Measurements from ENCODE around the gene ARSB.
"Not testable (repeated sequence)": the region's sequence is repeated elsewhere in the genome, so short reads cannot be mapped to it uniquely, and the experiment has no call there.

Gene ARSB

DNA sequence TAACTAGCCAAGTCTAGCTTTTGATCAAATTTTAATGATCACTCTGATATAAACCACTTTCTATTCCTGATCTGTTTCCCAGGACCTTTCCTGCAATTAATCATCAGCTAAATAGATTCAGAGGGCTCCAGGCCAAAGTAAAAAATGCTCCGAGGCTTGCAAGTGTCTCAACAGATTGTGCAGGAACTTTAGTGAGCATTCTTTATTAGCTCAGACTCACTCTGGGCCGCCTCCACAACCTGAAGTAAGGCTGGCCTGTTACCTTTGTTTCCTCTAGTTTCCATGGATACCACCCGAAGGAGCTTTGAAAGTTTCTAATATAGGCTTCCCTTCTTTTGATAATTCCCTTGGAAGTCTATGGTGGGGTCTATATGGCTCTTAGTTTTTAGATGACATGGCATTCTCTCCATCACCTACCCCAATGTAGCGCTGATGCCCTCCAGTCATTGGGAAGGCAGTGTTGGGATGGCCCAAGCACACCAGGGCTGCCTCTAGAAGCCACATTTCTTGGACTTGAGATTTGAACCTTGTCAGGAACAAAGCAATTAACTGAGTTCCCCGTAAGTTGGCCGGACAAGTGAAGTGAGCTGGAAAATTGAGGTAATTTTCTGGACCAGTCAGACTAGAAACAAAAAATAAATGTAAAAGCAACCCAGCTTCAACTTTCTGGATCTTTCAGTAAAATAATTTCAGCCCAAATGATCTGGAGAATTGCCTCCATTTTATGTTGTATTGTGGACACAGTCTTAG lies 238.9 kb downstream of the ARSB start:
- DNase-seq = no peak

DNA sequence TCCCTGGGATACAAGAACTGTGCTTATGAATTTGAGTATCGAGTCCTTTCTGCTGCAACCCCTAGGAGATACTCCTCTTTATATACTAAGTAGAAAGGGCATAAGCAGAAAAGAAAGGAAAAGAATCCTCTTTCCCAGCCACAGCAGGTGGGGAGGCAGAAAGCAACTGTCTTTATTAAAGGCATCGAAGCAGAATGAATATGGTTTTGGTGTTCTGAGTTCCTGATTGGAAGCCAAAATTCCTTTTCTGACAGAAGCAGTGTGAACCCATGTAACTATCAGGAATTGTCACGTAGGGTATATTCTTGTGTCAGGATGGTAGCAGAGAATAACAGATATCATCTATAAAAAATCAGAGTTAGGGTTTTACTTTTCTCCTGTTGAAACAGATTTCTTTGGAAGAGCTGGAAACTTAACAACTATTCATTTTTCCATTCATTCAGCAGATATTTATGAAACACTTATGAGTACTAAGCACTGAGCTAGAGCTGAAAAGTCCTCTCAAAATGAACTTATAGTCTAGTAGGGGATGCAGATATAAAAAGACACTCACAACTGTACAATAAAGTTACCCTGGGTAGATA lies 240.1 kb downstream of the ARSB start:
- no peak for DNase-seq

DNA sequence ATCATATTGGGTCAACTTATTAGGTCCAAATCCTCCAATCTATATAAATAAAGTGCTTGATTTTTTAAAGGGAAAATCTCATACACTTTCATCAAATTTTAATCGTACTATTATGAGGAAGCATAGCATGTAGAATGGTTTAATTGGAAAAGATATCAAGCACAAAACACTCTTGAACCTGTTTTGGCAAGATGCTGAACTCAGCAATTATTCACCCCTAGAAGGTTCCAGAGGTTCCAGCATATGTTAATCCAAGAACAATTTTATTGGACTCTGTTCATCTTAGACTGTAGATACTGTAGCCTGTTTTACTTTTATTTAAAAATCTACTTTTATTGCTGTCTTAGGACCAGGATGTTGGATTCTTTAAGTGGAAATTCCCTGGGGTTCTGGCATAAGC lies 244.1 kb downstream of the ARSB start:
- no peak for DNase-seq

DNA sequence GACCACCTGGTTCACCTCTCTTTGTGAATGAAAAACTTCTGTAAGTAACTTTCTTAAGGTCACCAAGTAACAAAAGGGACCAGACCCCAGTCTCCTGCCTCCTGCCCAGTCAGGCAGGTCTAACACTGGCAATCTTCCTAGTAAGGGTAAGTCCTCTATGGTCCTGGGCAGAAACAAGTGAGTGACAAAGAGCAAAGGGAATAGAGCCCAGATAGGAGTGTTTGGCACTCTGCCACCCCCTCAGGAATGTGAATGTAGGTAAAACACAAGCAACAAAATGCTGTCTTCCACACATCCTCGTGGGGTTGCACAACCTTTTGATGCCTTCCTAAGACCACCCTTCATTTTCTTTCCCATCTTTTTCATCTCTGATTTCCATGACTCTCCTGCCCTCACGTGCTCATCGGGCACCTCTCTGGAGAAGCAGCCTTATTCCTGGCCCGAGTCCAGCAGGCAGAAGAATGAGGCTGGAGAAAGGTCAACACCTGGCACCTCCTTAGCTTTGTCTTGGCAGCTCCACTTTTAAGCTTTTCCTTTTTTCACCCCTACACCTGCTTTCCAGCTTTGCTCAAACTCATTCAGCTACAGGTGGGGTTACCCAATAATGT lies 246.3 kb downstream of the ARSB start:
- no peak for DNase-seq

DNA sequence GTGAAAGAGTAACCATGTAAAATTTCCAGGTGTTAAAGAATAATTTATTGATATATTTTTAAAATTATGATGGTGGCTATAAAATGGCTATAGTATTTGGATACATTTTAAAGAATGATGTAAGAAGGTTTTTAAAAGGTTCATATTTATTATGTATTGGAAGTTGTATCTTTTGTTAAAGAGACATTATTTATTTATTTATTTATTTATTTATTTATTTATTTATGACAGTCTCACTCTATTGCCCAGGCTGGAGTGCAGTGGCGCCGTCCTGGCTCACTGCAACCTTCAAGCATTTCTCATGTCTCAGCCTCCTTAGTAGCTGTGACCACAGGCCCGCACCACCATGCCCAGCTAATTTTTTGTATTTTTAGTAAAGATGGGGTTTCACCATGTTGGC lies 247.0 kb downstream of the ARSB start:
- DNase-seq = no peak

DNA sequence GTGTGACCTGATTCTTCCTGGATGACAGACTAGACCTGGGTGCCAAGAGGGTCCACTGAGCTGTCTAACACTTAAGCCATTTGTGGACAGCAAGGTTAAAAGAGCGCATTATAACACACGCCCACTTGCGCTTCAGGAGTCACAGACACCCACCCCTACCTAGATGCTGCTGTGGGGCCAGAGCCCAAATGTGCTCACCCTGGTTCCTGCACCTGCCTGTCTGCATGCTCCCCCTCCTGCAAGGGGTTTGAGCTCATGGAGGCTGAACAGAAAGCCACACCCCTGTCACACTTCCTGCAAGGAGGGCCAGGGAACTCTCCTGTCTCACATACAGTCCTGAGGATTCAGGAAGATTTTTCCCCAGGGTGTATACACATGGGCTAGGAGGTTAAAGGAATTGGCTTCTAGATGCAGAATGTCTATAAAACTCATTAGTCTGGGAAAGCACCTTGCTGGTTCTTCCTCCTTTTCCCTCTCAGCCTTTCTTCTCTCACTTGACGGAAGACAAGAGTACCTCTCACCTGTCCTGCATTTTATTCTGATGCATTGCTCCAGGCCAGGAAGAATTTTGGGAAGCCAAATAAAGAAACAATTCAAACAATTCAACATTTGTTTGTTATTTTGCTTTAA lies 249.2 kb downstream of the ARSB start:
- no peak for DNase-seq

DNA sequence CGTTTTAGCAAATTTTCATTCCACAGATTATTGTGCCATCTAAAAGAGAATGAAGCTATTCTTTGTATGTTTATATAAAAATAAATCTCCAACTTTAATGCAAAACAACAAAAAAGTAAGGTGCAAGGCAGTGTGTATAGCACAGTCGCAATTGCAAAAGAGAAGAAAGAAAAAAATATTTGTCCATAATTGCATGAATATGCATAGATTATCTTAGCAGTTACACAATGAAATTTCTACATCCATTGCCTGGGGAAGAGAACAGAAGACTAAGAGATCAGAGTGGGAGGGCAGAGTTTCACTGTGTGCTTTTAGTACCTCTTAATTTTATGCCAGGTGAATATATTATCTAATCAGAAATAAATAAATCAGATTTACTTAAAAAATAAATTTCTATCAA lies 250.2 kb downstream of the ARSB start:
- DNase-seq = no peak

DNA sequence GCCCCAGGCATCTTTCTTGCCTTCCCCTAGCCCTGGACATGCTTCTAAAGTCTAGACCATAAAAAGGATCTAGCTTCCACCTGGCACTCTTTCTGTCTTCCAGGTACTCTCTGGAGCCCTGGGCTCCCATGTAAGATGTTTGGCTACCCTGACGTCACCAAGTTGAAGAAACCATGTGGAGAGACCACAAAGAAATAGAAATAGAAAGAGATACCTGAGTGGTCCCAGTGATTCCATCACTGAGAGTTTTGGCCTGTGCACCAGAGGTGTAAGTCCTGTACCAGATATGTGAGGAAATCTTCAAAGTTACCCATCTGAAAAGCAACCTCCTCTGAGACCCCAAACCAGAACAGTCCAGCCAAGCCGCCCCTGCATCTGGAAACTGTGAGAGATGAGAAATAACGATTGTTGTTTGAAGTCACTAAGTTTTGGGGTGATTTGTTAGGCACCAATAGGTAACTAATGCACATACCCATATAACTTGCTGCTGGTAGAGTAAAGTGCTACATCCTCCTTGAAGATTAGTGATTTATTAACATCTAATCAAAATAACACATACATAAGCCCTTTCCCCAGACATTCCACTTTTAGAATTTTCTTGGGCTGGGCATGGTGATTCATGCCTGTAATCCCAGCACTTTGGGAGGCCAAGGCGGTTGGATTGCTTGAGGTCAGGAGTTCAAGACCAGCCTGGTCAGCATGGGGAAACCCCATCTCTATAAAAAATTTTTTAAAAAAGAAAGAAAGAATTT lies 250.8 kb downstream of the ARSB start:
- DNase-seq = no peak

DNA sequence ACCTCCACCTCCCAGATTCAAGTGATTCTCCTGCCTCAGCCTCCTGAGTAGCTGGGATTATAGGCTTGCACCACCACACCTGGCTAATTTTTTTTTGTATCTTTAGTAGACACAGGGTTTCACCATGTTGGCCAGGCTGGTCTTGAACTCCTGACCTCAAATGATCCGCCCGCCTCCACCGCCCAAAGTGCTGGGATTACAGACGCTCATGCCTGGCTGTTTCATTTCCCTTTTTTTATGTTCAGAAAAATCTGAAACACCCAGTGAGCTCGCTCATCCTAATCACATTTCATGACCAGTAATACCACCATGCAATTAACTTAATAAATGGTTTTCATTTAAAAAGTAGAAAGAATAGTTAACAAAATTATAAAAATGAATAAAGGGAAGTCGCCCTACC lies 252.4 kb downstream of the ARSB start:
- DNase-seq = not testable (repeated sequence)

DNA sequence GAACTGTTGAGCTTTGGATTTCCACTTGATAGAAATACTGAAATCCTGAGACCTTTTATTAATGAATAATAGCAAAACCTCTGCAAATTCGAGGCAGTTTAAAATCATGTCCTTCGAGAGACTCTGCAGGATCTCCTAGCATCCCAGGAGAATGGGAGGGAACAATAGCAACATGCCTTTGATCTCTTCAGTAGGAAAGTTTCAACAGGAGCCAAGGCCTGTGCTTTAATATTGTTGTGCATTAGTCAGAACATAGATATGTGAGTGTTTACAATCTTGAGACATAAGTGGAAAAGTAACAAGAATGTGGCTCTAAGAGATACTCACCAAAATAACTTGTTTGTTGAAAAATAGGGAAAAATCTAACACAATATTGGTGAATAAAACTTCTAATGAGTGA lies 253.2 kb downstream of the ARSB start:
- no peak for DNase-seq

DNA sequence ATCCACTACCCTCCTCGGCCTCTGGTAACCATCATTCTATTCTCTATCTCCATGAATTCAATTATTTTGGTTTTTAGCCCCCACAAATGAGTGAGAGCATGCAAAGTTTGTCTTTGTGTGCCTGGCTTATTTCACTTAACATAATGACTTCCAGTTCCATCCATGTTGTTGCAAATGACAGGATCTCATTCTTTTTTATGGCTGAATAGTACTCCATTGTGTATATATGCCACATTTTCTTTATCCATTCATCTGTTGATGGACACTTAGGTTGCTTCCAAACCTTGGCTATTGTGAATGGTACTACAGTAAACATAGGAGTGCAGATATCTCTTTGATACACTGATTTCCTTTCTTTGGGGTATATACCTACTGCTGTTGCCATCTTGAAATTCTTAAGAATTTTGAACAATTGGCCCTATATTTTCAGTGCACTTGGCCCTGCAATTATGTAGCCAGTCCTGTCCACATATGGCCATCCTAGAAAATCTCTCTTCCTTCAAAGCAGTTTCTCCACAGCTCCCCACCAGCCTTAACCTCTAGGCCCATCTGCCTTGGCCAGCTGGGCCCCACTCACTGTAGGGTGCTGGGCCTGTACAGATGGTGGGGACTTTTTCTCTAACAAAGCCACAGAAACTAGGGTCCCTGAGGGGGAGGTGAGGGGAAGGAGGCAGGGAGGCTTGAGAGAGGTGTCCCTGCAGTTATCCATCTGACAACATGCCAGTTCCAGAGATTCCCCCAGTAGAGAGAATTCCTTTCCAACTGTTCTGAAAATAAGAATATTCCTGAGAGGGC lies 254.6 kb downstream of the ARSB start:
- no peak for DNase-seq

DNA sequence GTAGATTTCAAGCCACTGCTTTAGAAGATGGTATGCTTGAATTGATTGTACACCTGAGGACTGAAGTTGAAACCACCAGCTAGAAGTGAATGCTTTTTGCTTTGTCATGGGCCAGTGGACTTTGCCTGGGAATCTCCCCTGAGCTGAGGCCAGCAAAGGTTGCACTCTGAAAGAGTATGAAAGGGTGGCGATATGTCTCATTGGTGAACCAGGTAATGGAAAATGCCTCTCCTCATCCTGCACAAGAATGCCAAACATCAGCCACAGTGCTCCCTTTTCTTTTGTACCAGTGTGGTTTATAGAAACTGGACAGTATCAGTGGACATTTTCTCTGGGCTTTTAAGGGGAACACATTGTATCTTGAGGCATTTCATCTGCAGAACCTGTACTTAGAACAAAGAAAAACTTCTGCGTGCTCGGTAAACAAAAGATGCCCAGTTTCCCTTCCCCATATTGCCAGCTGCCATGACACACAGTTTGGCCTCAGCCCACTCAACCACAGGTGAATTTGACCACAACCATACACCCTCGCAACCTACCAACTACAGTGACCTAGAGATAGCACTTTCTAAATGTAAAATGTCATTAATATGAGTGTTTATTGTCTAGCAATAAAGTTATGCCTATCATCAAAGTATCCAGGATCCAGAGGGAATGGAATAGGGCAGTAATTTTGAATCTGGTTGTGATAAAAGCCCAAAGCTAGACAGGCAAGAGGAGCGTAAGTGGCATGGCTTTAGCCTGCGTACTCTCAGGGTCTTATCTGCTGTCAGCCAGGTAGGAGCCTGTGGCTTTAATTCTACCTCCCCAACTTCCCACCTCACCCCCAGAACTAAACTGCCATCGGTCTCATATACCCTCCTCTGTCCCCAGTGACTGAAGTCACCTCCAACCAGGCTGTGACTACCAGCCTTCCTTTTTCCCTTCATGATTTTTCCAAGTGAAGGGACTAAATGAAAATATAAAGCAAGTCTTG lies 257.0 kb downstream of the ARSB start:
- DNase-seq = no peak
